GM10248 (cell line): ENCODE results near the gene FAM118B.

Source experiments
- CTCF ChIA-PET: fragments of 300-600 bp; sonication (Branson Sonifier 250); formaldehyde crosslinking; extraction: SDS; loops from one replicate; lab custom pipeline; 2021; ENCODE audit warnings: antibody characterized with exemption; lab: Yijun Ruan, JAX
- POLR2A ChIA-PET: fragments of 350-650 bp; sonication (Branson Sonifier 250); formaldehyde crosslinking; extraction: SDS; loops from one replicate; lab custom pipeline; 2020; ENCODE audit warnings: antibody characterized with exemption; lab: Yijun Ruan, JAX
- DNase-seq: peaks from one replicate; pipeline ENCODE4 v3.0.0; 2012; ENCODE audit errors: extremely low spot score
- TF ChIP-seq, protein P1 (sequence below): IDR thresholded peaks from 2 replicates; pipeline ENCODE4 v1.5.1; 2012; ENCODE audit warnings: mild to moderate bottlenecking, low read depth; ENCODE audit errors: extremely low read depth, missing control alignments, control extremely low read depth

FAM118B gene

GRCh38 chr11:126174816-126175215 is 36.8 kb upstream of the FAM118B start:
- CTCF ChIA-PET, result interaction anchor here (0.9 kb wide), 1 partner anchor 19 kb away, joined by 3 read pairs; no protein-coding TSS in a partner anchor
- POLR2A ChIA-PET, result no interaction called here

GRCh38 chr11:126175393-126175792 is 36.2 kb upstream of the FAM118B start:
- TF ChIP-seq, protein P1, sequence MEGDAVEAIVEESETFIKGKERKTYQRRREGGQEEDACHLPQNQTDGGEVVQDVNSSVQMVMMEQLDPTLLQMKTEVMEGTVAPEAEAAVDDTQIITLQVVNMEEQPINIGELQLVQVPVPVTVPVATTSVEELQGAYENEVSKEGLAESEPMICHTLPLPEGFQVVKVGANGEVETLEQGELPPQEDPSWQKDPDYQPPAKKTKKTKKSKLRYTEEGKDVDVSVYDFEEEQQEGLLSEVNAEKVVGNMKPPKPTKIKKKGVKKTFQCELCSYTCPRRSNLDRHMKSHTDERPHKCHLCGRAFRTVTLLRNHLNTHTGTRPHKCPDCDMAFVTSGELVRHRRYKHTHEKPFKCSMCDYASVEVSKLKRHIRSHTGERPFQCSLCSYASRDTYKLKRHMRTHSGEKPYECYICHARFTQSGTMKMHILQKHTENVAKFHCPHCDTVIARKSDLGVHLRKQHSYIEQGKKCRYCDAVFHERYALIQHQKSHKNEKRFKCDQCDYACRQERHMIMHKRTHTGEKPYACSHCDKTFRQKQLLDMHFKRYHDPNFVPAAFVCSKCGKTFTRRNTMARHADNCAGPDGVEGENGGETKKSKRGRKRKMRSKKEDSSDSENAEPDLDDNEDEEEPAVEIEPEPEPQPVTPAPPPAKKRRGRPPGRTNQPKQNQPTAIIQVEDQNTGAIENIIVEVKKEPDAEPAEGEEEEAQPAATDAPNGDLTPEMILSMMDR, result no peak
- DNase-seq, result no peak
- ChIA-PET CTCF (no interaction called here), POLR2A (no interaction called here)

More at GRCh38 chr11:126174816-126175215, 36.8 kb upstream of the FAM118B start:
- TF ChIP-seq, protein P1, result no peak
- DNase-seq, result no peak

- CTCF ChIA-PET, result no interaction called here
- TF ChIP-seq, protein P1, result no peak
- POLR2A ChIA-PET, result no interaction called here
- no peak for DNase-seq
Observed at GRCh38 chr11:126176853-126177470, 34.6 kb upstream of the FAM118B start.

DNA sequence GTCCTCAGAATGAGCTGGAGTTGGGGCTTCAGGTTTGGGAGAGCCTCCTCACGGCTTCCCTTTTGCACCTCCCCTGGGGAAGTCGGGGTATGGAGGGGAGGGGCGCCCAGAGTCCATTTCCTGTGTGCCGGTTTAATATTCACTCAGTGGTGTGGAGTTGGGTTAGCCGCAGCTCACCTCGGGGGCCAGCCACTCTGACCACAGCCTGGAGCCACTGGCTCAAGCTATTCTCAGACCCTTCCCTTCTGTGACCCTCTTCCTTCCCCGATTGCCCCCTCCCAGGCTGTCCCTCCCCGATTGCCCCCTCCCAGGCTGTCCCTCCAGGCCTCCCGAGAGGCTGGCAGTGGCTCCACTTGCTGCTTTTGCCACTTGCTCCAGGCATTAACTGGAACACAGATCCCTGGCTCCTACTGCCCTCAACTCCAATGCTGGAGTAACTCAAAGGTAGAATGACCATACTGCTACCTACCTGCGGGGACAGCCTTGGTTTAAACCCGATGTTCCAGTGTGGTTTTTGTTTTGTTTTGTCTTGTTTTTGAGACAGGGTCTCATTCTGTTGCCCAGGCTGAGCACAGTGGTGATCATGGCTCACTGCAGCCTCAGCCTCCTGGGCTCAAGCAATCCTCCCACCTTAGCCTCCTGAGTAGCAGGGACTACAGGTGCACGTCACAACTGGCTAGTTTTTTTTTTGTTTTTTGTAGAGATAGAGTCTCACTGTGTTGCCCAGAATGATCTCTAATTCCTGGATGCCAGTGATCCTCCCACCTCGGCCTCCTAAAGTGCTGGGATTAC is 29.4 kb upstream of the FAM118B start:
- TF ChIP-seq, protein P1, result no peak
- CTCF ChIA-PET, result interaction anchor here (0.8 to 1.4 kb wide), 2 partner anchors 12 to 128 kb away, joined by 3 read pairs; no protein-coding TSS in a partner anchor
- POLR2A ChIA-PET, result no interaction called here
- no peak for DNase-seq

- TF ChIP-seq, protein P1, result no peak
- POLR2A ChIA-PET, result interaction anchor here (0.7 kb wide), 1 partner anchor 18 kb away, joined by 5 read pairs; no protein-coding TSS in a partner anchor
- CTCF ChIA-PET, result interaction anchor here (2.1 kb wide), 1 partner anchor 11 kb away, joined by 7 read pairs; no protein-coding TSS in a partner anchor
- DNase-seq, result no peak
Observed at GRCh38 chr11:126182787-126183445, 28.7 kb upstream of the FAM118B start.

GRCh38 chr11:126185259-126186024 is 26.1 kb upstream of the FAM118B start:
- TF ChIP-seq, protein P1, result no peak
- no peak for DNase-seq
- CTCF ChIA-PET, result interaction anchor here (1.2 to 2.1 kb wide), 2 partner anchors 8 to 13 kb away, joined by 3 to 7 read pairs; no protein-coding TSS in a partner anchor
- POLR2A ChIA-PET, result no interaction called here
